Measurements from ENCODE around the gene WDR44. TPM values are rescaled to one million over a fixed set of nuclear protein-coding genes. Genes with fewer than 3 reads are reported as not detected.
"Not testable (repeated sequence)": the region's sequence is repeated elsewhere in the genome, so short reads cannot be mapped to it uniquely, and the experiment has no call there.

The WDR44 gene
- total RNA-seq, 1 experiment from 2014 or later: 12.4 TPM

GRCh38 chrX:118475903-118476302 is 130.0 kb downstream of the WDR44 start:
- intact Hi-C loops (cut with micrococcal nuclease; ENCODE audit: unreplicated experiment): no loop called here
- TF ChIP-seq EZH2 (IDR thresholded peaks at IDR 0.05; ENCODE audit: borderline replicate concordance, low read depth, low read length, poor library complexity, severe bottlenecking): no peak
- TF ChIP-seq, protein P1, sequence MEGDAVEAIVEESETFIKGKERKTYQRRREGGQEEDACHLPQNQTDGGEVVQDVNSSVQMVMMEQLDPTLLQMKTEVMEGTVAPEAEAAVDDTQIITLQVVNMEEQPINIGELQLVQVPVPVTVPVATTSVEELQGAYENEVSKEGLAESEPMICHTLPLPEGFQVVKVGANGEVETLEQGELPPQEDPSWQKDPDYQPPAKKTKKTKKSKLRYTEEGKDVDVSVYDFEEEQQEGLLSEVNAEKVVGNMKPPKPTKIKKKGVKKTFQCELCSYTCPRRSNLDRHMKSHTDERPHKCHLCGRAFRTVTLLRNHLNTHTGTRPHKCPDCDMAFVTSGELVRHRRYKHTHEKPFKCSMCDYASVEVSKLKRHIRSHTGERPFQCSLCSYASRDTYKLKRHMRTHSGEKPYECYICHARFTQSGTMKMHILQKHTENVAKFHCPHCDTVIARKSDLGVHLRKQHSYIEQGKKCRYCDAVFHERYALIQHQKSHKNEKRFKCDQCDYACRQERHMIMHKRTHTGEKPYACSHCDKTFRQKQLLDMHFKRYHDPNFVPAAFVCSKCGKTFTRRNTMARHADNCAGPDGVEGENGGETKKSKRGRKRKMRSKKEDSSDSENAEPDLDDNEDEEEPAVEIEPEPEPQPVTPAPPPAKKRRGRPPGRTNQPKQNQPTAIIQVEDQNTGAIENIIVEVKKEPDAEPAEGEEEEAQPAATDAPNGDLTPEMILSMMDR (conservative IDR thresholded peaks at IDR 0.05; ENCODE audit: low read depth, low read length): no peak
- ChIA-PET CTCF (no interaction called here), POLR2A (ENCODE audit: low non-redundant PET) (no interaction called here)
- no TSS peak for BruUV-seq (replicated peaks)
- H3K27ac ChIP-seq (ENCODE audit: low read depth, low read length, poor library complexity, severe bottlenecking): no peak overlapping the region
- no peaks in the 10 kb centered on the region for H3K27me3 ChIP-seq (replicated peaks; ENCODE audit: insufficient read depth, low read depth, low read length, poor library complexity)
- no peak overlapping the region for H3K4me3 ChIP-seq (ENCODE audit: low read depth, low read length, poor library complexity, severe bottlenecking)
- DNase-seq (ENCODE audit: low spot score): no peak
- no peaks in the 10 kb centered on the region for H3K36me3 ChIP-seq (ENCODE audit: insufficient read depth, low read length, poor library complexity, severe bottlenecking)
- no peaks in the 10 kb centered on the region for H3K9me3 ChIP-seq (ENCODE audit: low read depth, low read length, poor library complexity, severe bottlenecking)
- no peaks in the 10 kb centered on the region for H3K4me1 ChIP-seq (ENCODE audit: insufficient read depth, low read length, poor library complexity, severe bottlenecking)

DNA sequence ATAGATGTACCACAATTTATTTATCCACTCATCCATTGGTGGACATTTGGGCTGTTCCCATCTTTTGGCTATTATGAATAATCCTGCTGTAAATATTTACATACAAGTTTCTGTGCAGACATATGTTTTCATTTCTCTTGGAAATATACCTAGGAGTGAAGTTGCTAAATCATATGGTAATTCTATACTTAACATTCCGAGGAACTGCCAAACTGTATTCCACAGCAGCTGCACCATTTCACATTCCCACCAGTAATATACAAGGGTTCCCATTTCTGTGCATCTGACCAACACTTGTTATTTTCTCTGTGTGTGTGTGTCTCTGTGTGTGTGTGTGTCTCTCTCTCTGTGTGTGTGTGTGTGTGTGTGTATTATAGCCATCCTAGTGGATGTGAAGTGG is 134.3 kb downstream of the WDR44 start:
- Histone ChIP-seq H3K4me3 (ENCODE audit: low read depth, low read length, poor library complexity, severe bottlenecking) (no peak overlapping the region), H3K27me3 (replicated peaks; ENCODE audit: insufficient read depth, low read depth, low read length, poor library complexity) (no peaks in the 10 kb centered on the region), H3K9me3 (ENCODE audit: low read depth, low read length, poor library complexity, severe bottlenecking) (no peaks in the 10 kb centered on the region), H3K27ac (ENCODE audit: low read depth, low read length, poor library complexity, severe bottlenecking) (no peak overlapping the region), H3K36me3 (ENCODE audit: insufficient read depth, low read length, poor library complexity, severe bottlenecking) (no peaks in the 10 kb centered on the region), H3K4me1 (ENCODE audit: insufficient read depth, low read length, poor library complexity, severe bottlenecking) (no peaks in the 10 kb centered on the region)
- TF ChIP-seq, protein P1 (conservative IDR thresholded peaks at IDR 0.05; ENCODE audit: low read depth, low read length): no peak
- no peak for TF ChIP-seq EZH2 (IDR thresholded peaks at IDR 0.05; ENCODE audit: borderline replicate concordance, low read depth, low read length, poor library complexity, severe bottlenecking)
- ChIA-PET POLR2A (ENCODE audit: low non-redundant PET) (no interaction called here), CTCF (no interaction called here)
- intact Hi-C loops (cut with micrococcal nuclease; ENCODE audit: unreplicated experiment): no loop called here
- no peak for DNase-seq (ENCODE audit: low spot score)
- BruUV-seq (replicated peaks): no TSS peak

GRCh38 chrX:118482384-118482783 is 136.5 kb downstream of the WDR44 start:
- H3K4me3 ChIP-seq (ENCODE audit: low read depth, low read length, poor library complexity, severe bottlenecking); H3K27ac ChIP-seq (ENCODE audit: low read depth, low read length, poor library complexity, severe bottlenecking); BruUV-seq (replicated peaks); H3K4me1 ChIP-seq (ENCODE audit: insufficient read depth, low read length, poor library complexity, severe bottlenecking); H3K27me3 ChIP-seq (replicated peaks; ENCODE audit: insufficient read depth, low read depth, low read length, poor library complexity); H3K9me3 ChIP-seq (ENCODE audit: low read depth, low read length, poor library complexity, severe bottlenecking); DNase-seq (ENCODE audit: low spot score); POLR2A ChIA-PET (ENCODE audit: low non-redundant PET); intact Hi-C loops (cut with micrococcal nuclease; ENCODE audit: unreplicated experiment); H3K36me3 ChIP-seq (ENCODE audit: insufficient read depth, low read length, poor library complexity, severe bottlenecking): not testable (repeated sequence)
- CTCF ChIA-PET: interaction anchor here (0.6 kb wide), 1 partner anchor 120 kb away, joined by 8 read pairs; no protein-coding TSS in a partner anchor

DNA sequence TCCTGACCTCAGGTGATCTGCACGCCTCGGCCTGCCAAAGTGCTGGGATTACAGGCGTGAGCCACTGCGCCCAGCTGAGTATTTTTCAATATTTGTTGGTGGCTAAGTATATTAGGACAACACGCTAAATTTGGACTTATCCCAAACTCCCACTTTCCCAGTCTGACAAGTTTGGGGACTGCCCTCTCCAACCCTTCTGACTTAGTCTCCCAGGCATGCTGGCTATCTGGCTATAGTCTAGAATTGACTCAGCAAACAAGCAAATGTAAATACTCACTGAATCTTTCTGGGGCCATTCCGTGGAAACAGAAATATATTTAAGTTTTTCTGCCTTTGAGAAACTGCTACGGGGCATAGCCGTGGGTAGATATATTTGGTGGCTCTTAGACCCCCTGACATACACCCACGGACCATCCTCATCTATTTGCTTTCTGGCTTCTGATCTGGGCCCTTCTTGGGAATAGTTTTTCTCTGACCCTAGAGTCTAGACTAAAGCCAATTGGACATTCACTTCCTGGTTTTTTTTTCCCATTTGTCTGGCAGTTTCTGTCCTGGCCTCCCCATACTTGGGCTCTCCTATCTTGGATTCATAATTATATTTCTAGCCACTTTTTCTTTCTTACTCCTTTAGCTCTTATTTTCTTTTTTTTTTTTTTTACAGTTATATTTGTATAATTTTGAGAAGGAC is 138.5 kb downstream of the WDR44 start:
- intact Hi-C loops (cut with micrococcal nuclease; ENCODE audit: unreplicated experiment): no loop called here
- TF ChIP-seq, protein P1 (conservative IDR thresholded peaks at IDR 0.05; ENCODE audit: low read depth, low read length): no peak
- no peak for TF ChIP-seq EZH2 (IDR thresholded peaks at IDR 0.05; ENCODE audit: borderline replicate concordance, low read depth, low read length, poor library complexity, severe bottlenecking)
- POLR2A ChIA-PET (ENCODE audit: low non-redundant PET): no interaction called here
- CTCF ChIA-PET: no interaction called here
- Histone ChIP-seq H3K4me1 (ENCODE audit: insufficient read depth, low read length, poor library complexity, severe bottlenecking) (no peaks in the 10 kb centered on the region), H3K4me3 (ENCODE audit: low read depth, low read length, poor library complexity, severe bottlenecking) (no peak overlapping the region), H3K36me3 (ENCODE audit: insufficient read depth, low read length, poor library complexity, severe bottlenecking) (no peaks in the 10 kb centered on the region), H3K9me3 (ENCODE audit: low read depth, low read length, poor library complexity, severe bottlenecking) (no peaks in the 10 kb centered on the region), H3K27me3 (replicated peaks; ENCODE audit: insufficient read depth, low read depth, low read length, poor library complexity) (no peaks in the 10 kb centered on the region), H3K27ac (ENCODE audit: low read depth, low read length, poor library complexity, severe bottlenecking) (no peak overlapping the region)
- no peak for DNase-seq (ENCODE audit: low spot score)
- BruUV-seq (replicated peaks): no TSS peak

DNA sequence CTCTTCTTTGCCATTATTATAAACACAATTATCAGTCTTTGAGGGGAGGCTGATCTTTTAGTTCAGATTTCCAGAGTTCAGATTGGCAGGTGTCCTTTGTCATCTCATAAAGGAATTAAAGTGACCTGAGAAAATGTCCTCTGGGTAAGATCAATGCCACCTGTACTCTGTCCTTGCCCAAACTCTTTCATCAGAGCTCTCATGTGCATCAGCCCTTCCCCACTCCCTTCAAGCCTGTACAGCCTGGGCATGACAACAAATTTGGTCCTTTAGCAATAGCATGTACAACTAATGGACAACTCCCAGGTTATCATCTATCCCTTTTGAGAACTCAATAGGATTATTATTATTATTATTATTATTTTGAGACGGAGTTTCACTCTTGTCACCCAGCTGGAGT is 140.8 kb downstream of the WDR44 start:
- intact Hi-C loops (cut with micrococcal nuclease; ENCODE audit: unreplicated experiment); DNase-seq (ENCODE audit: low spot score): not testable (repeated sequence)

More for the DNA sequence above, 140.8 kb downstream of the WDR44 start:
- H3K36me3 ChIP-seq (ENCODE audit: insufficient read depth, low read length, poor library complexity, severe bottlenecking); CTCF ChIA-PET; H3K4me1 ChIP-seq (ENCODE audit: insufficient read depth, low read length, poor library complexity, severe bottlenecking); H3K9me3 ChIP-seq (ENCODE audit: low read depth, low read length, poor library complexity, severe bottlenecking); H3K4me3 ChIP-seq (ENCODE audit: low read depth, low read length, poor library complexity, severe bottlenecking); POLR2A ChIA-PET (ENCODE audit: low non-redundant PET); H3K27me3 ChIP-seq (replicated peaks; ENCODE audit: insufficient read depth, low read depth, low read length, poor library complexity); BruUV-seq (replicated peaks); H3K27ac ChIP-seq (ENCODE audit: low read depth, low read length, poor library complexity, severe bottlenecking): not testable (repeated sequence)
